OCI-LY7 (cell line): ENCODE data around the gene ADAMTS5. TPM values are rescaled to one million over a fixed set of nuclear protein-coding genes. Genes with fewer than 3 reads are reported as not detected.

Source experiments
- BruUV-seq: library from RNA; stranded (reverse); fragments of 400-500 nt; replicated peaks from 2 replicates; lab custom pipeline; 2021; lab: Mats Ljungman, UMichigan
- CTCF ChIA-PET: fragments of 300-600 bp; sonication (Branson Sonifier 250); formaldehyde crosslinking; loops from one replicate; lab custom pipeline; 2022; ENCODE audit warnings: antibody characterized with exemption; ENCODE audit not compliant: unreplicated experiment; lab: Charles Lee
- POLR2A ChIA-PET: fragments of 300-600 bp; sonication (Branson Sonifier 250); formaldehyde crosslinking; loops from one replicate; lab custom pipeline; 2022; ENCODE audit warnings: antibody characterized with exemption; lab: Charles Lee
- DNase-seq: peaks from one replicate; pipeline ENCODE4 v3.0.0-alpha.2; 2015; ENCODE audit warnings: low spot score
- H2AFZ ChIP-seq: fragments of 200-600 bp; sonication (generic), shearing (Covaris generic); 2 replicates; pipeline ENCODE4 v1.6.1; 2014; ENCODE audit warnings: mild to moderate bottlenecking, antibody characterized with exemption, low read length, moderate library complexity
- H3K27ac ChIP-seq: fragments of 200-600 bp; sonication (generic); 2 replicates; pipeline ENCODE4 v1.5.1; 2014; ENCODE audit warnings: mixed run types, low read depth, mild to moderate bottlenecking, moderate library complexity, low read length, inconsistent platforms; ENCODE audit not compliant: poor library complexity, severe bottlenecking
- H3K36me3 ChIP-seq: fragments of 200-600 bp; sonication (generic); 2 replicates; pipeline ENCODE4 v1.6.1; 2014; ENCODE audit warnings: mild to moderate bottlenecking, antibody characterized with exemption, low read length, moderate library complexity, mixed read lengths; ENCODE audit not compliant: insufficient read depth
- H3K4me1 ChIP-seq: fragments of 200-600 bp; sonication (generic); 2 replicates; pipeline ENCODE4 v1.5.1; 2014; ENCODE audit warnings: mild to moderate bottlenecking, low read length; ENCODE audit not compliant: insufficient read depth, poor library complexity, severe bottlenecking
- H3K4me2 ChIP-seq: fragments of 200-600 bp; sonication (generic); 2 replicates; pipeline ENCODE4 v1.6.1; 2014; ENCODE audit warnings: mild to moderate bottlenecking, low read length
- H3K4me3 ChIP-seq: fragments of 200-600 bp; sonication (generic); 2 replicates; pipeline ENCODE4 v1.5.1; 2014; ENCODE audit warnings: mild to moderate bottlenecking, low read depth, low read length; ENCODE audit not compliant: poor library complexity, severe bottlenecking
- H3K79me2 ChIP-seq: fragments of 200-600 bp; sonication (generic); 2 replicates; pipeline ENCODE4 v1.6.1; 2016; ENCODE audit warnings: low read depth, mild to moderate bottlenecking, low read length, moderate library complexity, mixed read lengths; ENCODE audit not compliant: insufficient read depth
- H3K9me2 ChIP-seq: fragments of 200-600 bp; sonication (generic); 2 replicates; pipeline ENCODE4 v1.6.1; 2016; ENCODE audit warnings: mild to moderate bottlenecking, low read length, mixed read lengths; ENCODE audit not compliant: insufficient read depth
- H3K9me3 ChIP-seq: fragments of 200-600 bp; sonication (generic); 2 replicates; pipeline ENCODE4 v1.6.1; 2014; ENCODE audit warnings: mild to moderate bottlenecking, mixed run types, low read length, mixed read lengths
- H4K20me1 ChIP-seq: fragments of 200-600 bp; sonication (generic); 2 replicates; pipeline ENCODE4 v1.6.1; 2014; ENCODE audit warnings: mild to moderate bottlenecking, antibody characterized with exemption, low read length, moderate library complexity, mixed read lengths; ENCODE audit not compliant: insufficient read depth
- CTCF ChIP-seq: fragments of 200-600 bp; sonication (generic); conservative IDR thresholded peaks from 2 replicates; pipeline ENCODE4 v1.5.1; 2014; ENCODE audit warnings: mild to moderate bottlenecking, antibody characterized with exemption, low read length, moderate library complexity, mixed read lengths
- EZH2phosphoT487 ChIP-seq: fragments of 200-600 bp; sonication (generic); IDR thresholded peaks from 2 replicates; pipeline ENCODE4 v1.6.1; 2018; ENCODE audit warnings: low read depth, borderline replicate concordance, mild to moderate bottlenecking, mixed run types, antibody characterized with exemption, low read length, moderate library complexity, mixed read lengths
- intact Hi-C: fragments of 100-400 bp; cut with micrococcal nuclease; formaldehyde crosslinking; loops from one replicate; pipeline ENCODE4 v1.10.0; 2022; ENCODE audit not compliant: unreplicated experiment
- total RNA-seq, 2 experiments: library from RNA; depleted of rRNA in 1 of 2; stranded (reverse); fragments of >200 nt in 1 of 2; shearing (Covaris generic) in 1 of 2; gene quantifications; 2 replicates each; pipeline ENCODE4 v1.2.3, GENCODE V29; 2014 to 2022

The ADAMTS5 gene
- total RNA-seq, 2 experiments from 2014 or later = not detected

- Histone ChIP-seq H3K4me3 (no peak overlapping the region), H3K36me3 (no peaks in the 10 kb centered on the region), H2AFZ (no peak overlapping the region), H3K9me3 (no peaks in the 10 kb centered on the region), H3K79me2 (no peaks in the 10 kb centered on the region), H3K4me1 (no peaks in the 10 kb centered on the region), H3K27ac (no peak overlapping the region), H3K9me2 (no peaks in the 10 kb centered on the region), H4K20me1 (no peaks in the 10 kb centered on the region), H3K4me2 (no peak overlapping the region)
- intact Hi-C loops = no loop called here
- DNase-seq = no peak
- BruUV-seq = no TSS peak
- ChIA-PET CTCF (no interaction called here), POLR2A (no interaction called here)
- TF ChIP-seq CTCF (no peak), EZH2phosphoT487 (no peak)
These were observed 78.6 kb downstream of the ADAMTS5 start for GRCh38 chr21:26888256-26888655.

- CTCF ChIA-PET = no interaction called here
- Histone ChIP-seq H3K27ac (no peak overlapping the region), H4K20me1 (no peaks in the 10 kb centered on the region), H3K4me2 (no peak overlapping the region), H3K4me3 (no peak overlapping the region), H3K4me1 (no peaks in the 10 kb centered on the region), H3K9me3 (no peaks in the 10 kb centered on the region), H3K36me3 (no peaks in the 10 kb centered on the region), H3K79me2 (no peaks in the 10 kb centered on the region), H3K9me2 (no peaks in the 10 kb centered on the region), H2AFZ (no peak overlapping the region)
- no peak for DNase-seq
- POLR2A ChIA-PET = no interaction called here
- BruUV-seq = no TSS peak
- intact Hi-C loops = no loop called here
- TF ChIP-seq CTCF (no peak), EZH2phosphoT487 (no peak)
These were observed 79.6 kb downstream of the ADAMTS5 start for GRCh38 chr21:26887251-26887650.

- Histone ChIP-seq H3K79me2 (no peaks in the 10 kb centered on the region), H2AFZ (no peak overlapping the region), H3K27ac (no peak overlapping the region), H4K20me1 (no peaks in the 10 kb centered on the region), H3K36me3 (no peaks in the 10 kb centered on the region), H3K9me2 (no peaks in the 10 kb centered on the region), H3K4me2 (no peak overlapping the region), H3K4me3 (no peak overlapping the region), H3K4me1 (no peaks in the 10 kb centered on the region), H3K9me3 (no peaks in the 10 kb centered on the region)
- ChIA-PET CTCF (no interaction called here), POLR2A (interaction anchor here (0.8 to 1.1 kb wide), 2 partner anchors 44 to 259 kb away, joined by 3 read pairs; no protein-coding TSS in a partner anchor)
- no peak for DNase-seq
- intact Hi-C loops = no loop called here
- no TSS peak for BruUV-seq
- TF ChIP-seq CTCF = no peak
- TF ChIP-seq EZH2phosphoT487 = no peak
These were observed 82.5 kb downstream of the ADAMTS5 start for GRCh38 chr21:26884436-26884835.
